Stomach (tissue), 9 donors: ENCODE measurements around the gene GGN. TPM values are rescaled to one million over a fixed set of nuclear protein-coding genes. Genes with fewer than 3 reads are reported as not detected.
A peak's percentile ranks its signal among the peaks of the same experiment; 100 is the strongest.

Experiments used
- DNase-seq, 2 donors: peaks; one replicate each; pipeline versions ENCODE4 v3.0.0 to v3.0.0-alpha.2; 2013 to 2019
- H3K27ac ChIP-seq, 5 donors: fragments of 200-600 bp in 4 of 5; sonication (generic) in 4 of 5; one replicate each; pipeline ENCODE4 v1.5.1; 2013 to 2019; ENCODE audit warnings: mild to moderate bottlenecking in 1 of 5, moderate library complexity in 1 of 5
- H3K27me3 ChIP-seq, 3 donors: fragments of 200-600 bp; sonication (generic); one replicate each; pipeline ENCODE4 v1.5.1; 2017 to 2019; ENCODE audit warnings: mixed run types in 1 of 3
- H3K36me3 ChIP-seq, 4 donors: fragments of 200-600 bp; sonication (generic); 1 replicate in 3 of 4; 2 replicates in 1 of 4; pipeline ENCODE4 v1.5.1; 2016 to 2019
- H3K4me1 ChIP-seq, 4 donors: fragments of 200-600 bp; sonication (generic); one replicate each; pipeline ENCODE4 v1.5.1; 2016 to 2019
- H3K4me3 ChIP-seq, 4 donors: fragments of 200-600 bp; sonication (generic) in 3 of 4; one replicate each; pipeline ENCODE4 v1.5.1; 2016 to 2019; ENCODE audit warnings: mild to moderate bottlenecking in 1 of 4
- H3K9me3 ChIP-seq, 4 donors: fragments of 200-600 bp; sonication (generic); one replicate each; pipeline ENCODE4 v1.5.1; 2016 to 2019
- CTCF ChIP-seq, 7 experiments: fragments of 450-650 bp in 4 of 7; fragments of 200-600 bp in 3 of 7; sonication (generic) in 3 of 7; IDR thresholded peaks; one replicate each; pipeline ENCODE4 v1.5.1; 2016 to 2019; ENCODE audit warnings: antibody characterized with exemption in 7 of 7, control low read depth in 2 of 7, mild to moderate bottlenecking in 1 of 7
- EP300 ChIP-seq: sonication (generic); formaldehyde crosslinking; IDR thresholded peaks from one replicate; pipeline ENCODE4 v1.6.1; 2017; ENCODE audit warnings: antibody characterized with exemption
- POLR2A ChIP-seq, 4 donors: fragments of 450-650 bp; IDR thresholded peaks; one replicate each; pipeline ENCODE4 v1.6.1; 2016; ENCODE audit warnings: antibody characterized with exemption in 4 of 4, control low read depth in 2 of 4, mild to moderate bottlenecking in 1 of 4, moderate library complexity in 1 of 4
- POLR2AphosphoS5 ChIP-seq, 3 donors: sonication (generic); formaldehyde crosslinking; IDR thresholded peaks; one replicate each; pipeline ENCODE4 v1.6.1; 2016; ENCODE audit warnings: antibody characterized with exemption in 3 of 3
- whole genome bisulfite sequencing, 5 donors: extraction: QIAGEN DNeasy Blood & Tissue Kit in 3 of 5; methylation state at CpG; one replicate each; pipeline versions ENCODE4 v1.1.5 to v1.1.7; 2013 to 2018; 5-methylcytosine and 5-hydroxymethylcytosine counted together
- intact Hi-C: fragments of 100-400 bp; cut with DNase I; formaldehyde crosslinking; loops from one replicate; pipeline ENCODE4 v1.15.1; 2023; ENCODE audit warnings: low total_unique reads
- polyA plus RNA-seq, 3 donors: library from polyadenylated mRNA; stranded (reverse); fragments of 200-250 nt; gene quantifications; one replicate each; pipeline ENCODE4 v1.2.3, GENCODE V29; 2013
- total RNA-seq, 5 donors: library from RNA; depleted of rRNA; stranded (reverse); fragments of >200 nt; gene quantifications; one replicate each; pipeline versions ENCODE4 v1.1.0 to v1.2.3, GENCODE V29; 2014 to 2016
- donor health status: healthy with polysubstance abuse.
- donor health status: Bipolar disorder and iron deficiency.
- donor health status: healthy.

Gene GGN
- total and polyA plus RNA-seq, 8 donors: 0.19 to 0.30 TPM; not detected in 6

GRCh38 chr19:38409631-38410133, 21.8 kb upstream of the GGN start:
- Histone ChIP-seq H3K4me3 (no peak overlapping the region), H3K9me3 (no peaks in the 10 kb centered on the region), H3K27ac (no peak overlapping the region), H3K36me3 (peaks cover 8 to 54% (median 44%) of the 10 kb centered on the region in 4 donors), H3K4me1 (peaks cover 0 to 3% (median 2%) of the 10 kb centered on the region in 4 donors), H3K27me3 (peaks cover 0 to 1% (median 0%) of the 10 kb centered on the region in 3 donors)
- peak in 1 of 2 donors; percentile 63 for DNase-seq
- 45 to 57% (median 53%) methylated on average over 7 of the region's 7 CpGs for WGBS, 5 donors
- intact Hi-C loops: no loop called here
- TF ChIP-seq POLR2A (IDR thresholded peaks at IDR 0.05) (no peak), CTCF (IDR thresholded peaks at IDR 0.05) (no peak), POLR2AphosphoS5 (IDR thresholded peaks at IDR 0.05) (no peak), EP300 (no peak)

- Histone ChIP-seq H3K4me1 (peaks cover 10 to 21% (median 15%) of the 10 kb centered on the region in 4 donors), H3K9me3 (no peaks in the 10 kb centered on the region), H3K27ac (no peak overlapping the region), H3K27me3 (peaks cover 0 to 7% (median 0%) of the 10 kb centered on the region in 3 donors), H3K4me3 (no peak overlapping the region), H3K36me3 (peaks cover 8 to 45% (median 42%) of the 10 kb centered on the region in 4 donors)
- WGBS, 5 donors: 80 to 95% (median 93%) methylated on average over 5 to 8 of the region's 8 CpGs
- DNase-seq: no peak
- intact Hi-C loops: no loop called here
- no peak for TF ChIP-seq CTCF (IDR thresholded peaks at IDR 0.05)
- no peak for TF ChIP-seq POLR2AphosphoS5 (IDR thresholded peaks at IDR 0.05)
- TF ChIP-seq POLR2A (IDR thresholded peaks at IDR 0.05): no peak
- no peak for TF ChIP-seq EP300
Measured at GRCh38 chr19:38405276-38405675, 17.4 kb upstream of the GGN start.

- H3K4me3 ChIP-seq: no peak overlapping the region
- no peak for DNase-seq
- no peak overlapping the region for H3K27ac ChIP-seq
- intact Hi-C loops: no loop called here
- H3K4me1 ChIP-seq: peaks cover 10 to 21% (median 15%) of the 10 kb centered on the region in 4 donors
- TF ChIP-seq POLR2AphosphoS5 (IDR thresholded peaks at IDR 0.05) (no peak), CTCF (IDR thresholded peaks at IDR 0.05) (no peak), EP300 (no peak), POLR2A (IDR thresholded peaks at IDR 0.05) (no peak)
- H3K36me3 ChIP-seq: peaks cover 8 to 45% (median 42%) of the 10 kb centered on the region in 4 donors
- H3K27me3 ChIP-seq: peaks cover 0 to 11% (median 4%) of the 10 kb centered on the region in 3 donors
- 93 to 97% (median 95%) methylated on average over 5 to 6 of the region's 6 CpGs for WGBS, 5 donors
- no peaks in the 10 kb centered on the region for H3K9me3 ChIP-seq
Measured at GRCh38 chr19:38404858-38405257, 17.0 kb upstream of the GGN start.

GRCh38 chr19:38402967-38403674, 15.3 kb upstream of the GGN start, which contains the start of gene FAM98C:
TSS of gene FAM98C (plus strand) at chr19:38403093. CDS start at chr19:38403154, 61 bp downstream.
- H3K36me3 ChIP-seq: peaks cover 8 to 35% (median 31%) of the 10 kb centered on the region in 4 donors
- H3K4me1 ChIP-seq: peaks cover 10 to 21% (median 15%) of the 10 kb centered on the region in 4 donors
- intact Hi-C loops: no loop called here
- DNase-seq: peak; percentile 98 to 99
- peak in 2 of 3 donors; percentile 24 to 87 for TF ChIP-seq POLR2AphosphoS5 (IDR thresholded peaks at IDR 0.05)
- TF ChIP-seq POLR2A (IDR thresholded peaks at IDR 0.05): no peak
- peak in 6 of 7 experiments; percentile 88 to 100 (median 98) for TF ChIP-seq CTCF (IDR thresholded peaks at IDR 0.05)
- TF ChIP-seq EP300: no peak
- peak within 1 kb of the TSS; percentile 70 to 100 (median 78) for H3K4me3 ChIP-seq
- WGBS, 5 donors: 0 to 1% (median 0%) methylated on average over 10 to 82 of the region's 82 CpGs
- no peaks in the 10 kb centered on the region for H3K9me3 ChIP-seq
- peak within 1 kb of the TSS; percentile 84 to 93 (median 91) for H3K27ac ChIP-seq
- H3K27me3 ChIP-seq: peaks cover 0 to 29% (median 18%) of the 10 kb centered on the region in 3 donors
